Limb (tissue), 2 donors: ENCODE results near the gene FRMD4A.
"Not testable (repeated sequence)": the region's sequence is repeated elsewhere in the genome, so short reads cannot be mapped to it uniquely, and the experiment has no call there.

Experiments used
- DNase-seq, 2 donors: peaks; one replicate each; pipeline ENCODE4 v3.0.0-alpha.2; 2016; ENCODE audit errors: extremely low spot score in 2 of 2

Gene FRMD4A

GRCh38 chr10:13955409-13956068, 375.2 kb downstream of the FRMD4A start:
- DNase-seq = no peak

GRCh38 chr10:13954195-13954594, 376.5 kb downstream of the FRMD4A start:
- not testable (repeated sequence) for DNase-seq

GRCh38 chr10:13953371-13953770, 377.4 kb downstream of the FRMD4A start:
- no peak for DNase-seq

GRCh38 chr10:13950543-13950939, 380.2 kb downstream of the FRMD4A start:
- no peak for DNase-seq

- no peak for DNase-seq
Measured at GRCh38 chr10:13949844-13950542, 380.7 kb downstream of the FRMD4A start.

DNA sequence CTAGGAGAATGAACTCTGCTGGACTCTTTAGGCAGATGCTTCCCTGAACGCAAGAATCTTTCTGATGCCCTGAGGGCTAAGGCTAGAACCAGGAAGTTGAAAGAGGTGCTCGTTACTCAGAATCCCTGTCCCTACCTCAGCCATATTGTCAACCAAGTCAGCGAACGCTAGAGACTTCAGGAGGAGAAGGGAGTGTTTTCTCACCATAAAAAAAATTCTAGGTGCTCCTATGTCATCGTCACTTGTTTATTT, 384.6 kb downstream of the FRMD4A start:
- DNase-seq = no peak

- peak in 1 of 2 donors; percentile 40 for DNase-seq
Measured at GRCh38 chr10:13945390-13946208, 385.1 kb downstream of the FRMD4A start.

GRCh38 chr10:13944823-13945222, 385.9 kb downstream of the FRMD4A start:
- DNase-seq = peak in 1 of 2 donors; percentile 58

DNA sequence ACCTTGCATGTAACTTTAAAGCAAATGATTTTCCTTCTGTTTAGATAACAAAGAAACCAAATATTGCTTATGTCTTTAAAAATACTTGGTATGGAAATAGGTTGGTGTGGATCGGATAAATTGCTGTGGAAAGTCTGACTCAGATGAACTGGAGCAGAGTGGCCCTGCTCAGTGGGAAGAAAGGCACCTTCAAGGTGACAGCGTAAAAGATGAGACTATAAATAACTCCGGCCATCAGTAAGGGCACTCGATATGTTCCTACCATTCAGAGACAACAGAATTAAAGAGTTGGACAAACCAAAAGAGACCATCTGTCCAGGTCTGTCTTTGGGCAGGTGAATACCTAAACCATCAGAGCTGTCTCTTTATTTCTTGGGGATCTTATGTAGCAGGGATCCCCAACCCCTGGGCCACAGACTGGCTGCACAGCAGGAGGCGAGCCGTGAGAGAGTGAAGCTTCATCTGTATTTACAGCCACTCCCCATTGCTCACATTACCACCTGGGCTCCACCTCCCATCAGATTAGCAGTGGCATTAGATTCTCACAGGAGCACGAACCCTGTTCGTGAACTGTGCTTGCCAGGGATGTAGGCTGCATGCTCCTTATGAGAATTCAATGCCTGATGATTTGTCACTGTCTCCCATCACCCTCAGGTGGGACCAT, 386.9 kb downstream of the FRMD4A start:
- no peak for DNase-seq

- DNase-seq = no peak
Measured at GRCh38 chr10:13942035-13942434, 388.7 kb downstream of the FRMD4A start.

DNA sequence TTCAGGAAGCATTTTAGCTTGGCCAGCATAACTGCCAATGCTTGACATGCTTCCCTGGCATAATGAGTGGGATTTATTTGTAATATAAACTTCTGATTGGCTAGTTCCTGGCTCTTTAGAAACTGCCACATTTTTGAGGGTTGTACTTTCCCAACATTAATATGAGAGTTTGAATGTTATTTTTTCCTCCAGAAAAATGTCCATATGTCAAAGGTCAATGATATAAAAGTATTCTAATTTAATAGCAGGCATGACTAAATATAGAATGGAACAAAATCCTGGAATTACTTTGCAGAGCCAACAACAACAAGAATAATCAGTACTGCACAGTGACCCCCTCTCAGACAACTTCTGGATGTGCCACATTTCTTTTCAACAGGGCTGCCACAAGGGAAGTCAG, 391.3 kb downstream of the FRMD4A start:
- peak in 1 of 2 donors; percentile 65 for DNase-seq

DNA sequence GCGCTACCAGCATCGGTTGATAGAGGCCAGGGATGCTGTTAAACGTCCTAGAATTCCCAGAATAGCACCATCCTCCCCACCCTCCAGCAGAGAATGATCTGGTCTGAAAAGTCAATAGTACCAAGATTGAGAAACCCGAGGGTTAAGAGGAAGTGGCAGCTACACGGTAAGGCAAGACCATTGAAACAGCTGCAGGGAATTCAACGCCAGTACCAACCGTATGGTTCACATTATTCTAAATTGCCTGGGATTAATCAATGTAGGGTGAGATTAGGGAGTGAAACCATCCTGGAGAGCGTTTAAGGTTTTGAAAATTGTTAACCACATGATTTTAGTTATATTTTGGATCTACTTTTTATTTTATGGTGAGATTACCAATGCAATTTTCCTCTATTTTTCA, 391.8 kb downstream of the FRMD4A start:
- peak in 1 of 2 donors; percentile 40 for DNase-seq

DNA sequence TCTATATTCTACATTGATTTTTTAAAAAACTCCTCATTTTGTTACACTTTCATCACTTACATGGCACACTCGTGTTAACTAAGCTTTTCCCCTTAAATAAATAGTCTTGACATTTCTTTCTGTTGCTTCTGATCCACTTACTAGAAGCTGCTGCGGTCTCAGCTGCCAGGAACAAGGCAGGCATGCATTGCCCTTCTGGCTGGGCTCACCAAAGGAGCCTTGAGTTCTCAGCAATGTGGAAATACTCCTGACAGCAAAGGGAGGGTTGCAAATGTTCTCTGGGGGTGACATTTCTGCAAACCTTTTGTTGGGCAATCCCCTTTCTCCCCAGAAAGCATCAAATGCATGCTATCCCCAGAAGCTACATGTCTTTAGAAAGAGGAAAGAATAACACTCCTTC, 393.9 kb downstream of the FRMD4A start:
- no peak for DNase-seq

DNA sequence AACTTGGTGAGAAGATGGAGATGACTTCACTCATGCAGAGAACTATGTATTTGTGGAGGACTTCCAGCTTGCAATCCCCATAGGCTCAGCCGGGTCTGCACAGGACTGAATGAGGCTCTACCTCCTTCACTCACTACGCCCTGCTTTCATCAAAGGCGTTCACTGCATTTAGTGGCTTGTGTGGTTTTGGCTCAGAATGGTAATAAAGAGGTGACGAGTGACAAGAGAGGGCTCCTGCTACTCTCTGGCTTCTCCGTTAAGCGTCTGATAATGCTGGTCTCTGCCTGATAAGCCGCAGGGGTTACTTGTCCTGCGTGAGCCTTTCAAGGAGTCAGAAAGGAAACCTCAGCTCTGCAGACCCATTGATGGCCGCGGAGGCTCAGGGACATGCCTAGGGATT, 400.6 kb downstream of the FRMD4A start:
- DNase-seq = no peak

DNA sequence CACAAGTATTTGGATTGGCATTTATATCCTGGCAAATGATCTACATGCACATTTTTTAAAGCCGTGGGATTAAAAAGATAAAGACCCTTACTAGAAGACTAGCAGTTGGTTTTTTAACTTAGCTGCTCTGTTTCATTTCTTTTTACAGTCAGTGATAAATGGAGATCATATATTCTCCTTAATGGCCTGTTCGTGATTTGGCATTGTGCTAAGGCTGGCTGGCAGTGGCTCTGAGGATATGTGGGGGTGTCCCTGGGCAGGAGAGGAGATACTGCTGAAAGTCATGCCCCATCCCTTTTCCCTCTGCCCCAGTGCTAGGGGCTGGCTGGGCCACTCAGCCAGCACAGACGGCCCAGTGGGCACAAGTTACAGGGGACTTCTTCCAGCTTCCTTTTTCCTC, 402.3 kb downstream of the FRMD4A start:
- DNase-seq = peak in 1 of 2 donors; percentile 41

GRCh38 chr10:13925971-13926780, 404.5 kb downstream of the FRMD4A start:
- DNase-seq = no peak

- no peak for DNase-seq
Measured at GRCh38 chr10:13924040-13924725, 406.5 kb downstream of the FRMD4A start.

DNA sequence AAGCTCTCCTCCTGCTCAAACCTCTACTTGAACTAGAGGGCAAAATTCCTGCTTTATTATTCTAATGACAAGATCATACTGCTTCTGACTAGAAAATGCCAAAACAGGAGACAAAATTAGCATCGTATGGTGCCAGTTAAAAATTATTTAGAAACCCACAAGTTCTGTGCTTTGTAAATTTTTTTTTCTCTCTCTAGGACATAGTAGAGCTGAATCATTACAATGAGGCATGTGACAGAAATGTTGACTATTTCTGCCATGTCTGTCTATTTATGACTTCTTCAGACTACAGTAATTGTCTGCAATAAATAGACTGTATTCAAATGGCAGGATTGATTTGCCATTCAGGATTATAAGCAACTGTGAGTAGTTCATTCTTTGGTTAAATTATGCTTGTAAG, 408.1 kb downstream of the FRMD4A start:
- no peak for DNase-seq

GRCh38 chr10:13921941-13922340, 408.8 kb downstream of the FRMD4A start:
- DNase-seq = no peak

GRCh38 chr10:13921131-13921530, 409.6 kb downstream of the FRMD4A start:
- not testable (repeated sequence) for DNase-seq

DNA sequence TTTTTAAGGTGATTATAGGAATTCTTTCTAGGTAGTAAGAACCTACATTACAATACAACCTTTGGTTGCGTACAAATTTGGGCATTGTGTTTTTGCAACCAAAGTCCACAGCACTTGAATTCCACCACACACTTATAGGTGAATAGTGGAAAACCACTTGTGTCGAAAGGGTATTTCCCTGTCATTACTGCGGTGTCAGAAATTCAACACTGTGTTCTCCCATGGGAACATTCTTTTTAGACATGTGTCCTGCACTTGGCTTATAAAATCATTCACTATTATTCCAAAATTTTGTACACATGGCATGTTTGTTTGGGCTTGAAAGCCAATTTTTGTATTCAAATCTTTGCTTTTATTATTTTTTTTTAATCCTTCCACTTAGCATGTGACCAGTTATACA, 410.3 kb downstream of the FRMD4A start:
- no peak for DNase-seq
